Endothelial cell of umbilical vein (primary cell): ENCODE measurements around the gene ZNF319. TPM values are rescaled to one million over a fixed set of nuclear protein-coding genes. Genes with fewer than 3 reads are reported as not detected.

Experiments
- BruUV-seq: library from RNA; stranded (reverse); fragments of 400-500 nt; replicated peaks from 2 replicates; lab custom pipeline; 2021; lab: Mats Ljungman, UMichigan
- CTCF ChIA-PET: fragments of 300-600, 350-600 bp; sonication (Branson Sonifier 250); formaldehyde crosslinking; loops from one replicate; lab custom pipeline; 2021; ENCODE audit warnings: antibody characterized with exemption, inconsistent platforms; lab: Charles Lee
- POLR2A ChIA-PET: fragments of 300-600, 350-600 bp; sonication (Branson Sonifier 250); formaldehyde crosslinking; loops from one replicate; lab custom pipeline; 2021; ENCODE audit warnings: antibody characterized with exemption, inconsistent platforms; lab: Charles Lee
- DNase-seq: peaks from one replicate; pipeline ENCODE4 v3.0.0-alpha.2; 2011; ENCODE audit warnings: low read depth, low spot score
- FAIRE-seq: peaks from 2 replicates; lab custom pipeline; 2011; peaks lifted over from hg19 to GRCh38; lab: Jason Lieb, UNC
- H2AFZ ChIP-seq: 2 replicates; pipeline ENCODE4 v1.6.0; 2012; ENCODE audit warnings: low read depth, low read length, control low read depth, inconsistent platforms
- H3K27ac ChIP-seq: 2 replicates; pipeline ENCODE4 v1.5.1; 2011; ENCODE audit warnings: low read depth, mild to moderate bottlenecking, control low read depth, low read length, moderate library complexity; ENCODE audit not compliant: insufficient read depth
- H3K27me3 ChIP-seq, 2 experiments: 2 replicates each; pipeline versions ENCODE4 v1.6.0 to v1.6.1; 2011; ENCODE audit warnings: low read length in 2 of 2, mixed read lengths in 1 of 2; ENCODE audit not compliant: control insufficient read depth in 2 of 2, insufficient read depth in 2 of 2
- H3K36me3 ChIP-seq, 2 experiments: 2 replicates in 1 of 2; 3 replicates in 1 of 2; pipeline ENCODE4 v1.5.1; 2011; ENCODE audit warnings: low read length in 2 of 2, mild to moderate bottlenecking in 1 of 2, moderate library complexity in 1 of 2; ENCODE audit not compliant: control insufficient read depth in 2 of 2, insufficient read depth in 2 of 2; ENCODE audit errors: extremely low read depth in 1 of 2
- H3K4me1 ChIP-seq: 3 replicates; pipeline ENCODE4 v1.5.1; 2011; ENCODE audit warnings: mild to moderate bottlenecking, low read length; ENCODE audit not compliant: control insufficient read depth, insufficient read depth; ENCODE audit errors: extremely low read depth
- H3K4me2 ChIP-seq: 2 replicates; pipeline ENCODE4 v1.6.1; 2011; ENCODE audit warnings: low read length, control low read depth, mixed read lengths; ENCODE audit not compliant: insufficient read depth
- H3K4me3 ChIP-seq, 3 experiments: fragments of 200-600 bp in 1 of 3; sonication (generic), shearing (Covaris generic) in 1 of 3; replicated peaks in 1 of 3; 2 replicates each; pipeline ENCODE4 v1.5.1; 2011 to 2016; ENCODE audit warnings: control low read depth in 3 of 3, low read length in 3 of 3, mild to moderate bottlenecking in 2 of 3, inconsistent platforms in 1 of 3, low read depth in 1 of 3, moderate library complexity in 1 of 3; ENCODE audit not compliant: insufficient read depth in 1 of 3
- H3K79me2 ChIP-seq: 2 replicates; pipeline ENCODE4 v1.6.0; 2012; ENCODE audit warnings: low read length, inconsistent platforms; ENCODE audit not compliant: control insufficient read depth, insufficient read depth
- H3K9ac ChIP-seq: replicated peaks from 2 replicates; pipeline ENCODE3; 2011; ENCODE audit warnings: low read length, control low read depth; ENCODE audit not compliant: insufficient read depth; ENCODE audit errors: extremely low read depth
- H3K9me1 ChIP-seq: replicated peaks from 3 replicates; pipeline ENCODE4 v1.6.0; 2011; ENCODE audit warnings: mild to moderate bottlenecking, low read length; ENCODE audit not compliant: control insufficient read depth, insufficient read depth; ENCODE audit errors: extremely low read depth
- H3K9me3 ChIP-seq: replicated peaks from 2 replicates; pipeline ENCODE4 v1.5.1; 2012; ENCODE audit warnings: low read length, inconsistent platforms; ENCODE audit not compliant: control insufficient read depth, insufficient read depth
- H4K20me1 ChIP-seq: replicated peaks from 2 replicates; pipeline ENCODE3; 2011; ENCODE audit warnings: mild to moderate bottlenecking, low read length; ENCODE audit not compliant: control insufficient read depth, insufficient read depth; ENCODE audit errors: extremely low read depth
- EZH2 ChIP-seq: IDR thresholded peaks from 2 replicates; pipeline ENCODE4 v1.6.1; 2012; ENCODE audit warnings: borderline replicate concordance, low read depth, mild to moderate bottlenecking, moderate library complexity, low read length, inconsistent platforms; ENCODE audit not compliant: severe bottlenecking
- GATA2 ChIP-seq: IDR thresholded peaks from 2 replicates; pipeline ENCODE4 v1.7.0; 2011; ENCODE audit warnings: low read depth, mild to moderate bottlenecking, moderate library complexity, mixed read lengths, low read length; ENCODE audit not compliant: insufficient read length, insufficient read depth
- MYC ChIP-seq: IDR thresholded peaks from one replicate; pipeline ENCODE4 v1.6.1; 2011; ENCODE audit warnings: mild to moderate bottlenecking, low read depth, low read length
- POLR2A ChIP-seq: IDR thresholded peaks from 2 replicates; pipeline ENCODE4 v1.6.1; 2012; ENCODE audit warnings: low read depth, mild to moderate bottlenecking, control low read depth, low read length
- POLR2AphosphoS5 ChIP-seq: IDR thresholded peaks from 2 replicates; pipeline ENCODE4 v1.6.1; 2012; ENCODE audit warnings: low read depth, mild to moderate bottlenecking, control low read depth, low read length, moderate library complexity; ENCODE audit not compliant: insufficient read depth
- dilution Hi-C: fragments of 300-500 bp; cut with MboI; formaldehyde crosslinking; loops from one replicate; pipeline ENCODE4 v1.15.0; 2019; ENCODE audit warnings: low sequenced_read_pairs; ENCODE audit not compliant: extremely low pct_ligation_motif_present
- intact Hi-C: fragments of 100-400 bp; cut with micrococcal nuclease; formaldehyde crosslinking; loops from one replicate; pipeline ENCODE4 v1.10.0; 2022
- polyA plus RNA-seq, 4 experiments: library from polyadenylated mRNA; depleted of rRNA in 3 of 4; stranded (reverse) in 3 of 4; unstranded in 1 of 4; fragments of >200 nt; gene quantifications; 2 replicates each; pipeline versions ENCODE4 v1.2.1 to v1.2.3, GENCODE V29; 2011 to 2012; ENCODE audit warnings: missing spikeins in 1 of 4
- total RNA-seq: library from RNA; stranded (reverse); gene quantifications from 2 replicates; pipeline ENCODE4 v1.2.3, GENCODE V29; 2021
- TF ChIP-seq, protein P1 (sequence below), 2 donors: IDR thresholded peaks; 1 replicate in 1 of 2; 2 replicates in 1 of 2; pipeline ENCODE4 v1.5.1; 2011; ENCODE audit warnings: low read length in 2 of 2, mild to moderate bottlenecking in 2 of 2, moderate library complexity in 2 of 2, control low read depth in 1 of 2, inconsistent platforms in 1 of 2, low read depth in 1 of 2; ENCODE audit not compliant: insufficient read depth in 1 of 2; ENCODE audit errors: extremely low read depth in 1 of 2

Gene ZNF319
- total and polyA plus RNA-seq, 2 donors (not counting 3 experiments of a cell fraction or from before 2014, with no cell fraction given), result 5.4 to 9.9 TPM

DNA sequence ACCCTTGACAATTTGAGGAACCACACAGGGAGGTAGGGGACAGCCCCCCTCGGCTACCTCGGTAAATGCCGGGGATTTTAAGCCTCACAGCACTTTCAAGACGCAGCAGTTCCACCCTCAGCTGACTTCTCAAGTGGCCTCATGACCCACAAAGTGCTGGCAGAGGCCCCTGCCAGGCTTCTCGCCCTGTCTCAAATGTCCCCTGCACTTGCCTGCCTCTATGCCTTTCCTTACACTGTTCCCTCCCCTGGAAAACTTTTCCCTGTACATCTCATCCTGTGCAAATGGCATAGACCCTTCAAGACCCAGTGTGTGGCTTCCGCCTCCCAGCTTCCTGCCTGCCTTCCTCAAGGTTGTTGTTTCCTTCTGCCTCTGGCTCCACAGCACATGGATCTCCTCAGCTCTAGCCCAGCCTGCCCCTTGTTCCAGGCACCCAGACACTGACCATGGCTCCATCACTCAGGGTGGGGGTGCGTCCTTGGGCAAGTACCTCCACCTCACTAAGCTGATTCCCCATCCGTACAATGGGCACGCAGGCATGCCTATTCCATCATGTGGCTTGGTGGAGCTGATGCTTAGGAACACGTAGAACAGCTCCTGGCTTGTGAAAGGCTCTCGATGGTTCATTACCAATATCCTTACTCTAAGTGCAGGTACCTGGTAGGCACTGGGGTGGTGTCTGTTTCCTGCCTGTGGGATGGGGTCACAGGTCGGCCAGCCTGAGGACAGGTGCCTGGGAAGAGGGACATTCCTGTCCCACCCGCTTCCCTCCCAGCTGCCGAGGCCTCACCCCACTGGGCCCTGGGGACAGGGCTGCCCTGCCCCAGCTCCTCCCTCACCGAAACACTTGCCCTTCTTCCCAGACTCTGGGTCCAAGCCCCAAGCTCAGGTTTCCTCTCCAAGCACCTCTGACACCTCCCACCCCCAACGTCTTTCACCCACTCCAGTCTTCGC, 49.0 kb upstream of the ZNF319 start:
- dilution Hi-C loops (no loop called here), intact Hi-C loops (no loop called here)
- no peaks in the 10 kb centered on the region for H4K20me1 ChIP-seq
- CTCF ChIA-PET, result interaction anchor here (0.8 to 1.5 kb wide), 5 partner anchors 22 to 80 kb away, joined by 3 to 5 read pairs (median 3); partner anchors contain the start of gene CFAP20
- no peaks in the 10 kb centered on the region for H3K27me3 ChIP-seq
- POLR2A ChIA-PET, result no interaction called here
- H3K9me3 ChIP-seq, result no peaks in the 10 kb centered on the region
- BruUV-seq, result no TSS peak
- no peak overlapping the region for H3K4me2 ChIP-seq
- DNase-seq (no peak), FAIRE-seq (no peak)
- no peak overlapping the region for H2AFZ ChIP-seq
- no peak overlapping the region for H3K27ac ChIP-seq
- no peaks in the 10 kb centered on the region for H3K36me3 ChIP-seq
- no peak overlapping the region for H3K4me3 ChIP-seq
- no peak overlapping the region for H3K9ac ChIP-seq
- no peaks in the 10 kb centered on the region for H3K9me1 ChIP-seq
- no peaks in the 10 kb centered on the region for H3K79me2 ChIP-seq
- TF ChIP-seq EZH2 (no peak), MYC (no peak), POLR2AphosphoS5 (no peak), GATA2 (no peak), POLR2A (no peak)
- TF ChIP-seq, protein P1, sequence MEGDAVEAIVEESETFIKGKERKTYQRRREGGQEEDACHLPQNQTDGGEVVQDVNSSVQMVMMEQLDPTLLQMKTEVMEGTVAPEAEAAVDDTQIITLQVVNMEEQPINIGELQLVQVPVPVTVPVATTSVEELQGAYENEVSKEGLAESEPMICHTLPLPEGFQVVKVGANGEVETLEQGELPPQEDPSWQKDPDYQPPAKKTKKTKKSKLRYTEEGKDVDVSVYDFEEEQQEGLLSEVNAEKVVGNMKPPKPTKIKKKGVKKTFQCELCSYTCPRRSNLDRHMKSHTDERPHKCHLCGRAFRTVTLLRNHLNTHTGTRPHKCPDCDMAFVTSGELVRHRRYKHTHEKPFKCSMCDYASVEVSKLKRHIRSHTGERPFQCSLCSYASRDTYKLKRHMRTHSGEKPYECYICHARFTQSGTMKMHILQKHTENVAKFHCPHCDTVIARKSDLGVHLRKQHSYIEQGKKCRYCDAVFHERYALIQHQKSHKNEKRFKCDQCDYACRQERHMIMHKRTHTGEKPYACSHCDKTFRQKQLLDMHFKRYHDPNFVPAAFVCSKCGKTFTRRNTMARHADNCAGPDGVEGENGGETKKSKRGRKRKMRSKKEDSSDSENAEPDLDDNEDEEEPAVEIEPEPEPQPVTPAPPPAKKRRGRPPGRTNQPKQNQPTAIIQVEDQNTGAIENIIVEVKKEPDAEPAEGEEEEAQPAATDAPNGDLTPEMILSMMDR (IDR thresholded peaks at IDR 0.05; ENCODE audit: extremely low read depth in 1 of 2, insufficient read depth in 1 of 2, low read depth in 1 of 2, low read length in 2 of 2), result no peak
- H3K4me1 ChIP-seq, result no peaks in the 10 kb centered on the region
